B cell (primary cell): ENCODE measurements around the gene RNF111. TPM values are rescaled to one million over a fixed set of nuclear protein-coding genes. Genes with fewer than 3 reads are reported as not detected.

Experiments
- ATAC-seq: fragments of 200-7000 bp; cut with Tn5 transposase; one replicate; pipeline ENCODE4 v1.10.0; 2021; ENCODE audit warnings: low read depth, mild to moderate bottlenecking, moderate number of reproducible peaks, moderate library complexity
- CTCF ChIA-PET: fragments of 350-600 bp; sonication (Branson Sonifier 250); formaldehyde crosslinking; loops from one replicate; lab custom pipeline; 2021; ENCODE audit warnings: antibody characterized with exemption, inconsistent platforms; lab: Charles Lee
- POLR2A ChIA-PET: fragments of 350-600 bp; sonication (Branson Sonifier 250); formaldehyde crosslinking; loops from one replicate; lab custom pipeline; 2021; ENCODE audit warnings: antibody characterized with exemption; lab: Charles Lee
- DNase-seq: peaks from one replicate; pipeline ENCODE4 v3.0.0; 2013
- H2AFZ ChIP-seq: 2 replicates; pipeline ENCODE4 v1.6.1; 2012; ENCODE audit warnings: mild to moderate bottlenecking, low read depth, low read length; ENCODE audit not compliant: insufficient read depth, poor library complexity, severe bottlenecking
- H3K27ac ChIP-seq, 2 donors: 1 replicate in 1 of 2; 2 replicates in 1 of 2; pipeline ENCODE4 v1.5.1; 2012 to 2013; ENCODE audit warnings: low read length in 2 of 2, mild to moderate bottlenecking in 2 of 2, moderate library complexity in 1 of 2
- H3K27me3 ChIP-seq, 4 experiments: fragments of 200-600 bp in 1 of 4; sonication (generic) in 1 of 4; replicated peaks in 1 of 4; 1 replicate in 2 of 4; 2 replicates in 2 of 4; pipeline versions ENCODE4 v1.6.1 to v1.7.0; 2013 to 2016; ENCODE audit warnings: low read length in 3 of 4, mild to moderate bottlenecking in 2 of 4, mixed read lengths in 1 of 4, moderate library complexity in 1 of 4; ENCODE audit not compliant: insufficient read depth in 4 of 4, control insufficient read depth in 3 of 4; ENCODE audit errors: control extremely low read depth in 1 of 4
- H3K36me3 ChIP-seq, 2 experiments: replicated peaks in 1 of 2; 1 replicate in 1 of 2; 2 replicates in 1 of 2; pipeline versions ENCODE4 v1.6.1 to v1.7.1; 2013; ENCODE audit warnings: low read length in 1 of 2; ENCODE audit not compliant: insufficient read depth in 2 of 2, control insufficient read depth in 1 of 2; ENCODE audit errors: control extremely low read depth in 1 of 2, extremely low read depth in 1 of 2
- H3K4me1 ChIP-seq, 2 donors: fragments of 200-600 bp in 1 of 2; sonication (generic) in 1 of 2; 1 replicate in 1 of 2; 2 replicates in 1 of 2; pipeline versions ENCODE4 v1.5.1 to v1.6.1; 2013 to 2017; ENCODE audit warnings: low read length in 2 of 2; ENCODE audit not compliant: control insufficient read depth in 2 of 2, insufficient read depth in 2 of 2
- H3K4me2 ChIP-seq: replicated peaks from 2 replicates; pipeline ENCODE3; 2012; ENCODE audit warnings: mild to moderate bottlenecking, low read depth, low read length; ENCODE audit not compliant: poor library complexity, severe bottlenecking
- H3K4me3 ChIP-seq, 5 experiments: fragments of 200-600 bp in 1 of 5; sonication (generic) in 1 of 5; 1 replicate in 3 of 5; 2 replicates in 2 of 5; pipeline versions ENCODE4 v1.5.1 to v1.7.0; 2011 to 2016; ENCODE audit warnings: low read length in 4 of 5, mild to moderate bottlenecking in 4 of 5, low read depth in 2 of 5, control low read depth in 1 of 5, moderate library complexity in 1 of 5; ENCODE audit not compliant: insufficient read depth in 1 of 5; ENCODE audit errors: control extremely low read depth in 1 of 5, extremely low read depth in 1 of 5
- H3K79me2 ChIP-seq: fragments of 200-600 bp; sonication (generic); one replicate; pipeline ENCODE4 v1.6.0; 2016; ENCODE audit warnings: low read length; ENCODE audit not compliant: control insufficient read depth, insufficient read depth
- H3K9ac ChIP-seq: fragments of 200-600 bp; sonication (generic); 2 replicates; pipeline ENCODE4 v1.6.1; 2017; ENCODE audit warnings: mild to moderate bottlenecking, low read length, moderate library complexity
- H3K9me3 ChIP-seq, 3 donors: one replicate each; pipeline versions ENCODE4 v1.6.1 to v1.7.1; 2013; ENCODE audit warnings: low read length in 2 of 3; ENCODE audit not compliant: control insufficient read depth in 2 of 3, insufficient read depth in 1 of 3; ENCODE audit errors: control extremely low read depth in 1 of 3
- H4K20me1 ChIP-seq: 2 replicates; pipeline ENCODE4 v1.6.0; 2012; ENCODE audit warnings: mild to moderate bottlenecking, low read length; ENCODE audit not compliant: insufficient read depth, control insufficient read depth, poor library complexity, severe bottlenecking
- H3K27ac Mint-ChIP-seq: one replicate; pipeline ENCODE4 v1.8.0; 2021; ENCODE audit warnings: mixed read lengths
- H3K27me3 Mint-ChIP-seq: one replicate; pipeline ENCODE4 v1.8.0; 2021; ENCODE audit warnings: mixed read lengths
- H3K4me1 Mint-ChIP-seq: one replicate; pipeline ENCODE4 v1.8.0; 2021; ENCODE audit warnings: mixed read lengths
- H3K4me3 Mint-ChIP-seq: one replicate; pipeline ENCODE4 v1.8.0; 2021; ENCODE audit warnings: mixed read lengths
- H3K9me3 Mint-ChIP-seq: one replicate; pipeline ENCODE4 v1.8.0; 2022; ENCODE audit warnings: mixed read lengths; ENCODE audit not compliant: insufficient read depth
- EZH2 ChIP-seq: IDR thresholded peaks from 2 replicates; pipeline ENCODE4 v1.6.1; 2012; ENCODE audit warnings: borderline replicate concordance, low read depth, mild to moderate bottlenecking, moderate library complexity, low read length; ENCODE audit not compliant: insufficient read depth, poor library complexity, severe bottlenecking
- WGBS: methylation state at CpG from one replicate; pipeline ENCODE4 v1.1.5; 2013; ENCODE audit warnings: missing lambda C conversion rate; ENCODE audit not compliant: insufficient coverage; 5-methylcytosine and 5-hydroxymethylcytosine counted together
- intact Hi-C: fragments of 100-400 bp; cut with micrococcal nuclease; formaldehyde crosslinking; loops from one replicate; pipeline ENCODE4 v1.10.0; 2022
- polyA plus RNA-seq: library from polyadenylated mRNA; depleted of rRNA; stranded (reverse); fragments of >200 nt; gene quantifications from 2 replicates; pipeline ENCODE4 v1.2.3, GENCODE V29; 2012
- total RNA-seq, 2 donors: library from RNA; stranded (reverse); fragments of 120-200 nt in 1 of 2; gene quantifications; 1 replicate in 1 of 2; 2 replicates in 1 of 2; pipeline versions ENCODE4 v1.2.3 to v1.2.4, GENCODE V29; 2013 to 2022
- TF ChIP-seq, protein P1 (sequence below): fragments of 200-600 bp; IDR thresholded peaks from one replicate; pipeline ENCODE4 v1.8.0; 2022; ENCODE audit warnings: antibody characterized with exemption, mild to moderate bottlenecking

The RNF111 gene
- total and polyA plus RNA-seq, 2 donors (not counting 1 experiment from before 2014, with no cell fraction given): 24.9 to 72.3 TPM

DNA sequence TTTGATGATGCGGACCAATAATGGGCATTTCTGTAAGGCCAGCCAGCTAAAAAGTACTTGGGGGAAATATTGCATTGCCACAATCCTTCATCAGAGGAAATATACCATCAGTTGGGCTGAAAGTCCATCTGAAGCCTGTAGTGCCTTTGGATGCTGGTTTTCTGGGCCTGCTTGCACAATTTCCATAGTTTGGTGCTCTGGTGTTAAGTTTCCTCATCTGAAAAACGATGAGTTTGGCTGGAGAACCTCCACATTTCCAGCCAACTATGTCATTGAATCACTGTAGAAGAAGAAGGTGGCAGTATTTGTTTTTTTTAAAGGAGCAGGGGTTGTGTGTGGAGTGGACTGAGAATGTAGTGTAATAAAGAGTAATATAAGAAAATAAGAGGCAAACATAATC is 127.6 kb downstream of the RNF111 start:
- no peak overlapping the region for H3K4me3 Mint-ChIP-seq
- no peaks in the 10 kb centered on the region for H4K20me1 ChIP-seq
- WGBS: 100% methylated on average over 1 of the region's 2 CpGs
- no peaks in the 10 kb centered on the region for H3K9me3 ChIP-seq
- ATAC-seq (no peak), DNase-seq (no peak)
- H3K9me3 Mint-ChIP-seq: no peaks in the 10 kb centered on the region
- H3K79me2 ChIP-seq: no peaks in the 10 kb centered on the region
- no peaks in the 10 kb centered on the region for H3K36me3 ChIP-seq
- H3K27ac Mint-ChIP-seq: no peak overlapping the region
- no peak overlapping the region for H3K9ac ChIP-seq
- no peak overlapping the region for H3K27ac ChIP-seq
- no peak overlapping the region for H2AFZ ChIP-seq
- TF ChIP-seq, protein P1, sequence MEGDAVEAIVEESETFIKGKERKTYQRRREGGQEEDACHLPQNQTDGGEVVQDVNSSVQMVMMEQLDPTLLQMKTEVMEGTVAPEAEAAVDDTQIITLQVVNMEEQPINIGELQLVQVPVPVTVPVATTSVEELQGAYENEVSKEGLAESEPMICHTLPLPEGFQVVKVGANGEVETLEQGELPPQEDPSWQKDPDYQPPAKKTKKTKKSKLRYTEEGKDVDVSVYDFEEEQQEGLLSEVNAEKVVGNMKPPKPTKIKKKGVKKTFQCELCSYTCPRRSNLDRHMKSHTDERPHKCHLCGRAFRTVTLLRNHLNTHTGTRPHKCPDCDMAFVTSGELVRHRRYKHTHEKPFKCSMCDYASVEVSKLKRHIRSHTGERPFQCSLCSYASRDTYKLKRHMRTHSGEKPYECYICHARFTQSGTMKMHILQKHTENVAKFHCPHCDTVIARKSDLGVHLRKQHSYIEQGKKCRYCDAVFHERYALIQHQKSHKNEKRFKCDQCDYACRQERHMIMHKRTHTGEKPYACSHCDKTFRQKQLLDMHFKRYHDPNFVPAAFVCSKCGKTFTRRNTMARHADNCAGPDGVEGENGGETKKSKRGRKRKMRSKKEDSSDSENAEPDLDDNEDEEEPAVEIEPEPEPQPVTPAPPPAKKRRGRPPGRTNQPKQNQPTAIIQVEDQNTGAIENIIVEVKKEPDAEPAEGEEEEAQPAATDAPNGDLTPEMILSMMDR: no peak
- TF ChIP-seq EZH2: no peak
- POLR2A ChIA-PET: no interaction called here
- no peaks in the 10 kb centered on the region for H3K27me3 Mint-ChIP-seq
- peaks cover 5% of the 10 kb centered on the region for H3K4me1 Mint-ChIP-seq
- H3K4me2 ChIP-seq: no peak overlapping the region
- H3K4me3 ChIP-seq: no peak overlapping the region
- H3K4me1 ChIP-seq: peaks cover 0 to 6% of the 10 kb centered on the region in 2 donors
- CTCF ChIA-PET: interaction anchor here (1.7 kb wide), 1 partner anchor 23 kb away, joined by 5 read pairs; no protein-coding TSS in a partner anchor
- no peaks in the 10 kb centered on the region for H3K27me3 ChIP-seq
- intact Hi-C loops: no loop called here

DNA sequence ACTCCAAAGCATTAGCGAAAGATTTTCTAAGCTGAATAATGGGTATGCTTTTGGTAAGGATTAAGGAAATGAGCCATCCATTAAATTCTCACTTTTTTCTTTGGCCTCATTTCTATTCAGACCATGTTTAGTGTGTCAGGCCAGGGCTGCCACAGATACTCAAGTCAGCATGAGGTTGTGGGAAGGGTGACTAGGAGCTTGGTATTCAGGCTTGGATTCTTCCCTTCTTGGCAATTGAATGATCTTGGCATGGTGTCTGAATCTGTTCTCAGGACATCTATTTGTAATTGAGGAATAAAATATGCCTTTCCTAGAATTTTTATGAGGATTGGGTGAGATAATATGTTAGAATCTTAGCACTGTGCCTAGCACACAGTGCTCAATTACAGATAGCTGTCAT is 128.7 kb downstream of the RNF111 start:
- Mint-ChIP-seq H3K9me3 (no peaks in the 10 kb centered on the region), H3K27me3 (no peaks in the 10 kb centered on the region), H3K4me3 (no peak overlapping the region), H3K27ac (no peak overlapping the region), H3K4me1 (peaks cover 5% of the 10 kb centered on the region)
- ATAC-seq (no peak), DNase-seq (no peak)
- Histone ChIP-seq H3K4me1 (peaks cover 0 to 6% of the 10 kb centered on the region in 2 donors), H3K79me2 (no peaks in the 10 kb centered on the region), H4K20me1 (no peaks in the 10 kb centered on the region), H3K9me3 (no peaks in the 10 kb centered on the region), H3K36me3 (no peaks in the 10 kb centered on the region), H2AFZ (no peak overlapping the region), H3K27ac (no peak overlapping the region), H3K4me3 (no peak overlapping the region), H3K27me3 (no peaks in the 10 kb centered on the region), H3K4me2 (no peak overlapping the region), H3K9ac (no peak overlapping the region)
- CTCF ChIA-PET: interaction anchor here (1.1 to 1.7 kb wide), 2 partner anchors 22 to 153 kb away, joined by 3 to 5 read pairs; no protein-coding TSS in a partner anchor
- no CpG with 5 or more reads among the region's 1 CpG for WGBS
- TF ChIP-seq, protein P1: no peak
- TF ChIP-seq EZH2: no peak
- POLR2A ChIA-PET: no interaction called here
- intact Hi-C loops: no loop called here
